ENCODE data around the gene SLC25A48. TPM values are rescaled to one million over a fixed set of nuclear protein-coding genes. Genes with fewer than 3 reads are reported as not detected.

The SLC25A48 gene
- total RNA-seq, 1 experiment from 2014 or later, result not detected

DNA sequence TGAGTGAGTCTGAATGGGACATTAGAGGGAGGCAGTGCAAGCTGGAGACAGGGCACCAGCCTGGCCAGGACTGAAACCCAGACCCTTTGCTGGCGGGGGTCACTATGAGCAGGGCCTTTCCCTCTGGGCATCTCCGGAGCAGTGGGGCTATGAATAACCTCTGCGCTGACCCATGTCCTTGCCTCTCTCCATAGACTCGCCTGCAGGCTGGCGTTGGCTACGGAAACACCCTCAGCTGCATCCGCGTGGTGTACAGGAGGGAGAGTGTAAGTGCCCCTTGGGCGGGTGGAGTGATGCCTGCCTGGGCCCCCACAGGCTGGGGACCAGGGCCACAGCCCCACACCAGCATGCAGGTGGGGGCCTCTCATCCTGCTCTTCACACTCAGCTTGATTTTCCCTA, 15.8 kb downstream of the SLC25A48 start:
- no TSS peak for BruUV-seq (replicated peaks)
- TF ChIP-seq EZH2 (IDR thresholded peaks at IDR 0.05; ENCODE audit: borderline replicate concordance, low read depth, low read length, poor library complexity, severe bottlenecking), result no peak
- TF ChIP-seq, protein P1, sequence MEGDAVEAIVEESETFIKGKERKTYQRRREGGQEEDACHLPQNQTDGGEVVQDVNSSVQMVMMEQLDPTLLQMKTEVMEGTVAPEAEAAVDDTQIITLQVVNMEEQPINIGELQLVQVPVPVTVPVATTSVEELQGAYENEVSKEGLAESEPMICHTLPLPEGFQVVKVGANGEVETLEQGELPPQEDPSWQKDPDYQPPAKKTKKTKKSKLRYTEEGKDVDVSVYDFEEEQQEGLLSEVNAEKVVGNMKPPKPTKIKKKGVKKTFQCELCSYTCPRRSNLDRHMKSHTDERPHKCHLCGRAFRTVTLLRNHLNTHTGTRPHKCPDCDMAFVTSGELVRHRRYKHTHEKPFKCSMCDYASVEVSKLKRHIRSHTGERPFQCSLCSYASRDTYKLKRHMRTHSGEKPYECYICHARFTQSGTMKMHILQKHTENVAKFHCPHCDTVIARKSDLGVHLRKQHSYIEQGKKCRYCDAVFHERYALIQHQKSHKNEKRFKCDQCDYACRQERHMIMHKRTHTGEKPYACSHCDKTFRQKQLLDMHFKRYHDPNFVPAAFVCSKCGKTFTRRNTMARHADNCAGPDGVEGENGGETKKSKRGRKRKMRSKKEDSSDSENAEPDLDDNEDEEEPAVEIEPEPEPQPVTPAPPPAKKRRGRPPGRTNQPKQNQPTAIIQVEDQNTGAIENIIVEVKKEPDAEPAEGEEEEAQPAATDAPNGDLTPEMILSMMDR (conservative IDR thresholded peaks at IDR 0.05; ENCODE audit: low read depth, low read length), result no peak
- CTCF ChIA-PET, result no interaction called here

DNA sequence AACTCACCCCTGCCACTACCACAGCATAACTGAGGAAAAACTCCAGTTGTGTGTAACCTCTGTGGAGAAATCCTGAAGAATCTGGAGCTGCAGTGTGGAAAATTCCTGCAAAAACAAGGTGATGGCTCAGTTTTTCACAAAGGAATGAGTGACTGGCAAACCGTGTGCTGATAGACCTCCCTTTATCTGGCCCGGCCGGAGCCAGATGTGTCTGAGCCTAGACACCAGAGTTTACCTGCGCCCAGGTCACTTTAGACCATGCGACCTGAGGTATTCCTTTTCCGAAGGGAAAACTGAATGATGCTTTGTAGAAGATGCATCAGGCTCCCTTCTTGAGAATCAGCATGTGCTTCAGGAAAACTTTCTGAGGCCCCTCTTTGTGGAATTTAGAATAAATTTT, 16.2 kb downstream of the SLC25A48 start:
- no peaks in the 10 kb centered on the region for H3K36me3 ChIP-seq (ENCODE audit: insufficient read depth, low read length, poor library complexity, severe bottlenecking)
- no peak for TF ChIP-seq EZH2 (IDR thresholded peaks at IDR 0.05; ENCODE audit: borderline replicate concordance, low read depth, low read length, poor library complexity, severe bottlenecking)
- TF ChIP-seq, protein P1 (conservative IDR thresholded peaks at IDR 0.05; ENCODE audit: low read depth, low read length), result no peak
- H3K9me3 ChIP-seq (ENCODE audit: low read depth, low read length, poor library complexity, severe bottlenecking), result no peaks in the 10 kb centered on the region
- CTCF ChIA-PET, result no interaction called here
- DNase-seq (ENCODE audit: low spot score), result no peak
- no peak overlapping the region for H3K4me3 ChIP-seq (ENCODE audit: low read depth, low read length, poor library complexity, severe bottlenecking)
- intact Hi-C loops (cut with micrococcal nuclease; ENCODE audit: unreplicated experiment), result no loop called here
- no TSS peak for BruUV-seq (replicated peaks)
- POLR2A ChIA-PET (ENCODE audit: low non-redundant PET), result no interaction called here
- H3K4me1 ChIP-seq (ENCODE audit: insufficient read depth, low read length, poor library complexity, severe bottlenecking), result no peaks in the 10 kb centered on the region
- peaks cover 53% of the 10 kb centered on the region for H3K27me3 ChIP-seq (replicated peaks; ENCODE audit: insufficient read depth, low read depth, low read length, poor library complexity)
- H3K27ac ChIP-seq (ENCODE audit: low read depth, low read length, poor library complexity, severe bottlenecking), result no peak overlapping the region

More for the DNA sequence above, 15.8 kb downstream of the SLC25A48 start:
- peaks cover 49% of the 10 kb centered on the region for H3K27me3 ChIP-seq (replicated peaks; ENCODE audit: insufficient read depth, low read depth, low read length, poor library complexity)
- H3K9me3 ChIP-seq (ENCODE audit: low read depth, low read length, poor library complexity, severe bottlenecking), result no peaks in the 10 kb centered on the region
- intact Hi-C loops (cut with micrococcal nuclease; ENCODE audit: unreplicated experiment), result no loop called here
- H3K27ac ChIP-seq (ENCODE audit: low read depth, low read length, poor library complexity, severe bottlenecking), result no peak overlapping the region
- POLR2A ChIA-PET (ENCODE audit: low non-redundant PET), result no interaction called here
- H3K4me1 ChIP-seq (ENCODE audit: insufficient read depth, low read length, poor library complexity, severe bottlenecking), result no peaks in the 10 kb centered on the region
- no peak for DNase-seq (ENCODE audit: low spot score)
- H3K4me3 ChIP-seq (ENCODE audit: low read depth, low read length, poor library complexity, severe bottlenecking), result no peak overlapping the region
- H3K36me3 ChIP-seq (ENCODE audit: insufficient read depth, low read length, poor library complexity, severe bottlenecking), result no peaks in the 10 kb centered on the region

DNA sequence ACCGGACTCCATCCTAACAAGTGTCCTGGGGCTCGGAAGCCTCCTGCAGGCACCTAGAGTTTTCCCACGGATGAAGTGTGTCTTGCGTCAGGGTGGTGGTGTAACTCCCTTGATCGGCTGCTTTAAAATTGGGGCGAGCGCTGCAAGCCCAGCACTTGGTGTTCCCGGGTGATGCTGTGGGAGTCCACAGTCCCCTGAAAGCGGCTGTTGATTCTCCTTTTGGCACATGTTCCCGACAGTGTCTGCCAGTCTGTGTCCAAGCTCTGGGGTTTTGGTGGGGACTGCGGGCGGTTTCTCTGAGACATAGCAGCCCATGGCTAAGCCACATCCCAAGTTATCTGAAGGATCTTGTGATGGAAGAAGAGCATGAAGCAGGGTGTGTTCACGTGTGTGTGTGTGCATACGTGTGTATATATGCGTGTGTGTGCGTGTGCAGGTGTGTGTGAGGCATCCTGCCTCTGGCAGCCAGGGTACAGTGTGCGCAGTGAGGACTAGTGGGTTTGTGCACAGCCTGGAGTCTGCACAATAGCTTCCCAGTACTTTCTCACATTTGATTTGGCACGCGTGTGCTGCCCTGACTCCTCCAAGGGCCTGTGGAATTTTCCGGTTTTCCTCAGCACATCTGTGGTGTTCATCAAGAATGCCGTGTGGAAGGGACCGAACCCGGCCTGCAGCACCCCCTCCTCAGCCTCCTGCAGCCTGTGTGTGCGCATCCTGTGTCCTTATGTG, 16.9 kb downstream of the SLC25A48 start:
- POLR2A ChIA-PET (ENCODE audit: low non-redundant PET), result no interaction called here
- no peaks in the 10 kb centered on the region for H3K36me3 ChIP-seq (ENCODE audit: insufficient read depth, low read length, poor library complexity, severe bottlenecking)
- CTCF ChIA-PET, result no interaction called here
- H3K4me3 ChIP-seq (ENCODE audit: low read depth, low read length, poor library complexity, severe bottlenecking), result no peak overlapping the region
- no peak overlapping the region for H3K27ac ChIP-seq (ENCODE audit: low read depth, low read length, poor library complexity, severe bottlenecking)
- no peaks in the 10 kb centered on the region for H3K4me1 ChIP-seq (ENCODE audit: insufficient read depth, low read length, poor library complexity, severe bottlenecking)
- BruUV-seq (replicated peaks), result no TSS peak
- DNase-seq (ENCODE audit: low spot score), result no peak
- intact Hi-C loops (cut with micrococcal nuclease; ENCODE audit: unreplicated experiment), result no loop called here
- no peaks in the 10 kb centered on the region for H3K9me3 ChIP-seq (ENCODE audit: low read depth, low read length, poor library complexity, severe bottlenecking)
- TF ChIP-seq EZH2 (IDR thresholded peaks at IDR 0.05; ENCODE audit: borderline replicate concordance, low read depth, low read length, poor library complexity, severe bottlenecking), result no peak
- TF ChIP-seq, protein P1 (conservative IDR thresholded peaks at IDR 0.05; ENCODE audit: low read depth, low read length), result no peak
- peaks cover 55% of the 10 kb centered on the region for H3K27me3 ChIP-seq (replicated peaks; ENCODE audit: insufficient read depth, low read depth, low read length, poor library complexity)

Measured in A673 (cell line).